GM12801 (cell line): ENCODE data around the gene RELT.

Source experiments
- TF ChIP-seq, protein P1 (sequence below): IDR thresholded peaks from one replicate; pipeline ENCODE4 v1.5.1; 2011; ENCODE audit warnings: control low read depth; ENCODE audit not compliant: insufficient read length; ENCODE audit errors: extremely low read depth

Gene RELT

DNA sequence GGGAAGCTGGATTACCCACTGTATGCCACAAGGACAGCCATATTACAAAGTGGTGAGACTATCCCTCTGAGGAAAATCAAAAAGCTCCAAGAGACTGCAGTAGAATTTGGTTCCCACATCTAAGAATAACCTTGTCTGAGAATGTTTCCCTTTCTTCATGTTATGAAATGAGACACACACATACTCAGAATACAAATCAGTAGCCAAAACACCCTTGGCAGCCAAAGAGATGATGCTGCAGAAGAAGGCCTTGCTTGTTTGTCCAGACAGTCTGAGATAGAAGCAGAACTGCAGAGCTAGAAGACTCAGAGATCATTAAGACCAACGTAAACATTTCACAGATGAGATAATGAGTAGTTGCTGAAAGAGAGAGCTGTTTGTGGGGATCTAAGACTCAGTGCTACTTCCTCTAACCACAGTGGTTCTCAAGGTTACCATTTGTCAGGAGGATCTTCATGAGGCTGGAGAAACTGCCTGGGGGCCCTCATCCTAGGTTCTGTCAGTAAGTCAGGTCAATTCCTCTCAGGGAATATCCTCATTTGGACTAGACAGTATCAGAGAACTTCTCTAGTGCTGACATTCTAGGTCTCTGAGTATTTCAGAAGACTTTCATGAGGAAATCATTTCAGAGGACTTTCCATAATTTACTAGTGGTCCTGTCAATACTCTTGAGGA, 38.9 kb downstream of the RELT start:
- TF ChIP-seq, protein P1, sequence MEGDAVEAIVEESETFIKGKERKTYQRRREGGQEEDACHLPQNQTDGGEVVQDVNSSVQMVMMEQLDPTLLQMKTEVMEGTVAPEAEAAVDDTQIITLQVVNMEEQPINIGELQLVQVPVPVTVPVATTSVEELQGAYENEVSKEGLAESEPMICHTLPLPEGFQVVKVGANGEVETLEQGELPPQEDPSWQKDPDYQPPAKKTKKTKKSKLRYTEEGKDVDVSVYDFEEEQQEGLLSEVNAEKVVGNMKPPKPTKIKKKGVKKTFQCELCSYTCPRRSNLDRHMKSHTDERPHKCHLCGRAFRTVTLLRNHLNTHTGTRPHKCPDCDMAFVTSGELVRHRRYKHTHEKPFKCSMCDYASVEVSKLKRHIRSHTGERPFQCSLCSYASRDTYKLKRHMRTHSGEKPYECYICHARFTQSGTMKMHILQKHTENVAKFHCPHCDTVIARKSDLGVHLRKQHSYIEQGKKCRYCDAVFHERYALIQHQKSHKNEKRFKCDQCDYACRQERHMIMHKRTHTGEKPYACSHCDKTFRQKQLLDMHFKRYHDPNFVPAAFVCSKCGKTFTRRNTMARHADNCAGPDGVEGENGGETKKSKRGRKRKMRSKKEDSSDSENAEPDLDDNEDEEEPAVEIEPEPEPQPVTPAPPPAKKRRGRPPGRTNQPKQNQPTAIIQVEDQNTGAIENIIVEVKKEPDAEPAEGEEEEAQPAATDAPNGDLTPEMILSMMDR: no peak

DNA sequence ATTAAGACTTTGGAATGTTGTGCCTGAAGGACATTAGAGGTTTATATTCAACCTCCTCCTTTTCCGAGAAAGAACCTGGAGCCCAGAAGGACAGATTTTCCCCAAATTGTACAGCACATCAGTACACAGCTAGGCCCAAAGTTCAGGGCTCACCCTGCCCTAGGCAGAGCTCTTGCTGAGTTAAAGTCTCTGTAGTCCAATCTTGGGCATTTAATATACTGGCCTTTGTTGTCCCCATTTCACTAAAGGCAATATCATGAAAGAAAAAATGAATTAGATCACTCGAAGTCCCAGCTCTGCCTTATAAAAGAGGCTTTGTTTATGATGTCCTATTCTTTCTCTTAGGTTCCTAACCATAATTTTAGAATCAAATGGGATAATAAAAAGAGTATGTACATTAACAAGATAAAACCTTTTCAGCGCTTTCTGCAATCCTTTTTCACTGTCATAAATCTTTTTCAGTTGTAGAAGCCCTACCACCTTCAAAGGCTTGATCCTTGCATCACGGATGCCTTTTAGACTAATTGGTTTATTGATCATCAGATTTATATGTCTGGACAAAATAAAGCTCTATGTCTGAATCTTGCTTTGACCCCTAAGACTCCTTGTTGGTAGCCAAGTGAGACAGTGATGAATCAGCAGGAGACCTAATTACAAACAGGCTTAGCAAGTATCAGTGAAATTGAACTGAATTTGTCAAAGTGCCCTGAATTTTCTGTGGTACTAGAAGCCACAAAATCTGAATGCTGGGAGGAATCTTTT, 39.8 kb downstream of the RELT start:
- TF ChIP-seq, protein P1: no peak

DNA sequence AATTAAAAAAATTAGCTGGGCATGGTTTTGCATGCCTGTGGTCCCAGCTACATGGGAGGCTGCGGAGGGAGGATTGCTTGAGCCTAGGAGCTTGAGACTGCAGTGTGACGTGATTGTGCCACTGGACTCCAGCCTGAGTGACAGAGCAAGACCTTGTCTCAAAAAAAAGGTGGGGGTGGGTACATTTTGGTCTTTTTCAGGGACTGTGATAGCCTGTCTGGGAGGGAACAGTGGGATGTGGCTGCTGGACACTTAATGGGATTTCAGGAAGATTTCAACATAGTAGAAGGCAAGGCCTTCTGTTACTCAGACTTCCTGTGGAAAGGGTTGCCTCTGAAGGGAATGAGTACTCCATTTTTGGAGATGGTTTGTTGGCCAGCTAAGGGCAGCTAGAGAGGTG, 40.6 kb downstream of the RELT start:
- TF ChIP-seq, protein P1: no peak

DNA sequence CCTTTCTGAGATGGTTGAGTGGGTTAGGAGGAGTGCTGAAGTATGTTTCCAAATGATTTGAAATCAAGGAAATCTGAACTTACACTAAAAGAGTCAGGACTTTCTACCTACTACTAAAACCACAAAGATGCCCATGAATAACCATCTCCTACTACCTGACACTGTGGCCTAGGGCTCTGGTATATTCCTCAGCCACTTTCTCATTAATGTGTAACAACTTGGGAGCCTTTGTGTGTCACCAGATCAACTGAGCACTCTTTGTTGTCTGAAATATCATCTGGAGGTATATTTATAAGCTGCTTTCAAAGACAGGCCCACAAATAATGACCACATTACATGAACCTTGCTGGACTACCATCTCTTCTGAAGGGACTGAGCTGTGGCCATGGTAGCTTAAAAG, 43.9 kb downstream of the RELT start:
- TF ChIP-seq, protein P1: no peak

DNA sequence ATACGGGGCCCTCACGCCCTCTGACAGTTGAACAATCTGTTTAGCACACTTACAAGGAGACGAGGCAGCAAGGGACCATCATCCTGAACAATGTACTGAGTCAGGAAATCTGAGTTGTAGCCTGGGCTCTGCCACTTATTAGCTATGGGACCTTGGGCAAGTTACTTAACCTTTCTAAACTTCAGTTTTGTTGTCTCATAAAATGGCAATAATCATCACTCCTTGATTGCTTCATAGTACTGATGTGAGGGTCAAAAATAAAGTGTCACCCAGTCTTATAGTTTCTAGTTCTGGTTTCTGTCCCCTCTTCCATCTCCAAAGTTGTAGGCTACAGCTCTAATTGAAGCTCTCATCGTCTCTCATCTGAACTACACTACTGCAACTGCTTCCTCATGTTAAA, 46.7 kb downstream of the RELT start:
- TF ChIP-seq, protein P1: no peak

DNA sequence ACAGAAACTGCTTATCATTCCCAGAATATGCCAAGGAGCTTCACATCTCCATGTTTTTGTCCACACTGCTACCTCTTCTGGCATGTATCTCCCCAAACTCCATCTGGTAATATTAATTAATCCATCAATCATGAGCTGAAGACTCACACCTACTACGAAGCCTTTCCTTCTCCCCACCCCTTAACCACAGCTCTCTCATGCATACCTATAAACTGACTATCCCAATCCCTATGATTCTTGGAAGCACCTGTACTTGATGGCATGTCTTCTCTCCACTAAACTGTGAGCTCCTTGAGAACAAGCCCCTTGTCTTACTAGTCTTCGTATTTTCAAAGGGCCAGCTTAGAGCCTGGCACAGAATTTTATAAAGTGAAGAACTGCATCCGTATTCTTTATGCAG, 47.3 kb downstream of the RELT start:
- TF ChIP-seq, protein P1: no peak

DNA sequence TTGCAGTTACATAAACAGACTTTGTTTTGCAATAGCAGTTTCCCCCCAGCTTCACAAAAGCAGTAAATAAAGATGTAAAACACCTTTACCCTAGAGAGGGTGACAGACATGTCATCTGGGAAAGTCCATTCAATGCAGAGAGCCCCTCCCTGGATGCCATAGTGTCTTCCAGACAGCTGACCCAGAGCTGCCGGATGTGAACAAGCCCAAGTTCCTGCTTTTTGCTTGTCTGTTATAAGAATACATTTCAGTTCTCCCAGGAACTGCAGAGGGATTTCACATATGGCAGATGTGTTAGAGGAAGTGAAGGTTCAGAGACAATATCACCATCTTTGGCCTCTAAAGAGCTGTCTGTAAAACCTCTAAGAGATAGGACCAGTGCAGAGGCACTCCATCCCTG, 48.9 kb downstream of the RELT start:
- TF ChIP-seq, protein P1: no peak
